B cell (primary cell): ENCODE measurements around the gene RASA3. TPM values are rescaled to one million over a fixed set of nuclear protein-coding genes. Genes with fewer than 3 reads are reported as not detected.

Experiments
- ATAC-seq: fragments of 200-7000 bp; cut with Tn5 transposase; one replicate; pipeline ENCODE4 v1.10.0; 2021; ENCODE audit warnings: low read depth, mild to moderate bottlenecking, moderate number of reproducible peaks, moderate library complexity
- CTCF ChIA-PET: fragments of 350-600 bp; sonication (Branson Sonifier 250); formaldehyde crosslinking; loops from one replicate; lab custom pipeline; 2021; ENCODE audit warnings: antibody characterized with exemption, inconsistent platforms; lab: Charles Lee
- POLR2A ChIA-PET: fragments of 350-600 bp; sonication (Branson Sonifier 250); formaldehyde crosslinking; loops from one replicate; lab custom pipeline; 2021; ENCODE audit warnings: antibody characterized with exemption; lab: Charles Lee
- DNase-seq: peaks from one replicate; pipeline ENCODE4 v3.0.0; 2013
- H2AFZ ChIP-seq: 2 replicates; pipeline ENCODE4 v1.6.1; 2012; ENCODE audit warnings: mild to moderate bottlenecking, low read depth, low read length; ENCODE audit not compliant: insufficient read depth, poor library complexity, severe bottlenecking
- H3K27ac ChIP-seq, 2 donors: 1 replicate in 1 of 2; 2 replicates in 1 of 2; pipeline ENCODE4 v1.5.1; 2012 to 2013; ENCODE audit warnings: low read length in 2 of 2, mild to moderate bottlenecking in 2 of 2, moderate library complexity in 1 of 2
- H3K27me3 ChIP-seq, 4 experiments: fragments of 200-600 bp in 1 of 4; sonication (generic) in 1 of 4; replicated peaks in 1 of 4; 1 replicate in 2 of 4; 2 replicates in 2 of 4; pipeline versions ENCODE4 v1.6.1 to v1.7.0; 2013 to 2016; ENCODE audit warnings: low read length in 3 of 4, mild to moderate bottlenecking in 2 of 4, mixed read lengths in 1 of 4, moderate library complexity in 1 of 4; ENCODE audit not compliant: insufficient read depth in 4 of 4, control insufficient read depth in 3 of 4; ENCODE audit errors: control extremely low read depth in 1 of 4
- H3K36me3 ChIP-seq, 2 experiments: replicated peaks in 1 of 2; 1 replicate in 1 of 2; 2 replicates in 1 of 2; pipeline versions ENCODE4 v1.6.1 to v1.7.1; 2013; ENCODE audit warnings: low read length in 1 of 2; ENCODE audit not compliant: insufficient read depth in 2 of 2, control insufficient read depth in 1 of 2; ENCODE audit errors: control extremely low read depth in 1 of 2, extremely low read depth in 1 of 2
- H3K4me1 ChIP-seq, 2 donors: fragments of 200-600 bp in 1 of 2; sonication (generic) in 1 of 2; 1 replicate in 1 of 2; 2 replicates in 1 of 2; pipeline versions ENCODE4 v1.5.1 to v1.6.1; 2013 to 2017; ENCODE audit warnings: low read length in 2 of 2; ENCODE audit not compliant: control insufficient read depth in 2 of 2, insufficient read depth in 2 of 2
- H3K4me2 ChIP-seq: replicated peaks from 2 replicates; pipeline ENCODE3; 2012; ENCODE audit warnings: mild to moderate bottlenecking, low read depth, low read length; ENCODE audit not compliant: poor library complexity, severe bottlenecking
- H3K4me3 ChIP-seq, 5 experiments: fragments of 200-600 bp in 1 of 5; sonication (generic) in 1 of 5; 1 replicate in 3 of 5; 2 replicates in 2 of 5; pipeline versions ENCODE4 v1.5.1 to v1.7.0; 2011 to 2016; ENCODE audit warnings: low read length in 4 of 5, mild to moderate bottlenecking in 4 of 5, low read depth in 2 of 5, control low read depth in 1 of 5, moderate library complexity in 1 of 5; ENCODE audit not compliant: insufficient read depth in 1 of 5; ENCODE audit errors: control extremely low read depth in 1 of 5, extremely low read depth in 1 of 5
- H3K79me2 ChIP-seq: fragments of 200-600 bp; sonication (generic); one replicate; pipeline ENCODE4 v1.6.0; 2016; ENCODE audit warnings: low read length; ENCODE audit not compliant: control insufficient read depth, insufficient read depth
- H3K9ac ChIP-seq: fragments of 200-600 bp; sonication (generic); 2 replicates; pipeline ENCODE4 v1.6.1; 2017; ENCODE audit warnings: mild to moderate bottlenecking, low read length, moderate library complexity
- H3K9me3 ChIP-seq, 3 donors: one replicate each; pipeline versions ENCODE4 v1.6.1 to v1.7.1; 2013; ENCODE audit warnings: low read length in 2 of 3; ENCODE audit not compliant: control insufficient read depth in 2 of 3, insufficient read depth in 1 of 3; ENCODE audit errors: control extremely low read depth in 1 of 3
- H4K20me1 ChIP-seq: 2 replicates; pipeline ENCODE4 v1.6.0; 2012; ENCODE audit warnings: mild to moderate bottlenecking, low read length; ENCODE audit not compliant: insufficient read depth, control insufficient read depth, poor library complexity, severe bottlenecking
- H3K27ac Mint-ChIP-seq: one replicate; pipeline ENCODE4 v1.8.0; 2021; ENCODE audit warnings: mixed read lengths
- H3K27me3 Mint-ChIP-seq: one replicate; pipeline ENCODE4 v1.8.0; 2021; ENCODE audit warnings: mixed read lengths
- H3K4me1 Mint-ChIP-seq: one replicate; pipeline ENCODE4 v1.8.0; 2021; ENCODE audit warnings: mixed read lengths
- H3K4me3 Mint-ChIP-seq: one replicate; pipeline ENCODE4 v1.8.0; 2021; ENCODE audit warnings: mixed read lengths
- H3K9me3 Mint-ChIP-seq: one replicate; pipeline ENCODE4 v1.8.0; 2022; ENCODE audit warnings: mixed read lengths; ENCODE audit not compliant: insufficient read depth
- EZH2 ChIP-seq: IDR thresholded peaks from 2 replicates; pipeline ENCODE4 v1.6.1; 2012; ENCODE audit warnings: borderline replicate concordance, low read depth, mild to moderate bottlenecking, moderate library complexity, low read length; ENCODE audit not compliant: insufficient read depth, poor library complexity, severe bottlenecking
- WGBS: methylation state at CpG from one replicate; pipeline ENCODE4 v1.1.5; 2013; ENCODE audit warnings: missing lambda C conversion rate; ENCODE audit not compliant: insufficient coverage; 5-methylcytosine and 5-hydroxymethylcytosine counted together
- intact Hi-C: fragments of 100-400 bp; cut with micrococcal nuclease; formaldehyde crosslinking; loops from one replicate; pipeline ENCODE4 v1.10.0; 2022
- polyA plus RNA-seq: library from polyadenylated mRNA; depleted of rRNA; stranded (reverse); fragments of >200 nt; gene quantifications from 2 replicates; pipeline ENCODE4 v1.2.3, GENCODE V29; 2012
- total RNA-seq, 2 donors: library from RNA; stranded (reverse); fragments of 120-200 nt in 1 of 2; gene quantifications; 1 replicate in 1 of 2; 2 replicates in 1 of 2; pipeline versions ENCODE4 v1.2.3 to v1.2.4, GENCODE V29; 2013 to 2022
- TF ChIP-seq, protein P1 (sequence below): fragments of 200-600 bp; IDR thresholded peaks from one replicate; pipeline ENCODE4 v1.8.0; 2022; ENCODE audit warnings: antibody characterized with exemption, mild to moderate bottlenecking

RASA3 gene
- total and polyA plus RNA-seq, 2 donors (not counting 1 experiment from before 2014, with no cell fraction given), result 54.2 to 87.4 TPM

DNA sequence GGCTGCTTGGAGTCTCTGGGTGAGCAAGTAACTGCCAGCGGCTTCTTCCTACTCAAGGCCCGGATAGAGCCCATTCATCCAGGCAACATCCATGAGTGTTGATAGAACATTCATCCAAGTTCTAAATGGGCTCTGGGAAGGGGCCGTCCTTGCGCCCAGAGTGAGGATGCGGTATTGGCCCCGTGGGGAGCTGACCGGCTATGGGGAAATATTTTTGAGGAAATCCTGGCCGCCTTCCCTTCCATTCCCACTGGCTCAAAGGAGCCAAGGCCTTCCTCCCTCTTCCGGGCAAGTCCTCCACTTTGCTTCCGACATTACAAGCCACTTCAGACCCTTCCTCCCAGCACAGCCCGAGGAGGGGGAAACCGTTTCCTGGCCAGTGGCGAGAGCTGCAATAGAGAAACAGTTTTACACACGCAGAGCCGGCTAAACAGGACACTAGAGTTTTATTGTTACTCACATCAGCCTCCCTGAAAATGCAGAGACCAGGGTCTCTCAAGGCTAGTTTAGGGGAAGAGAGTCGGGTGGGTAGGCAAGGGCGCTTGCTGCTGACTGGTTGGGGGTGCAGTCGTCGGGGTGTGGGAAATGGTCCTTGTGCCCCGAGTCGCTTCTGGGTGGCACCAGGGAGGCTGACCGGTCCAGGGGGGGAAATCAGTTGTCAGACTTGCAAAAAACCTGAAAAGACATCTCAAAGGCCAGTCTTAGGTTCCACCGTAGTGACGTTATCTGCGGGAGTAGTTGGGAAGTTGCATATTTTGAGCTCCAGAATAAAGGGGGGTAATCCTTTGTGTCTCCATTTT lies 196.1 kb downstream of the RASA3 start:
- 94% methylated on average over 15 of the region's 25 CpGs for WGBS
- CTCF ChIA-PET, result no interaction called here

More for the DNA sequence above, 196.1 kb downstream of the RASA3 start:
- Histone ChIP-seq H3K79me2 (no peaks in the 10 kb centered on the region), H3K4me1 (no peaks in the 10 kb centered on the region), H3K9me3 (peaks cover 0 to 4% (median 0%) of the 10 kb centered on the region in 3 donors), H3K36me3 (no peaks in the 10 kb centered on the region), H4K20me1 (no peaks in the 10 kb centered on the region), H3K4me3 (no peak overlapping the region), H3K9ac (no peak overlapping the region), H3K4me2 (no peak overlapping the region), H2AFZ (no peak overlapping the region), H3K27me3 (peaks cover 0 to 7% (median 1%) of the 10 kb centered on the region in 4 experiments), H3K27ac (no peak overlapping the region)
- TF ChIP-seq EZH2, result no peak
- TF ChIP-seq, protein P1, sequence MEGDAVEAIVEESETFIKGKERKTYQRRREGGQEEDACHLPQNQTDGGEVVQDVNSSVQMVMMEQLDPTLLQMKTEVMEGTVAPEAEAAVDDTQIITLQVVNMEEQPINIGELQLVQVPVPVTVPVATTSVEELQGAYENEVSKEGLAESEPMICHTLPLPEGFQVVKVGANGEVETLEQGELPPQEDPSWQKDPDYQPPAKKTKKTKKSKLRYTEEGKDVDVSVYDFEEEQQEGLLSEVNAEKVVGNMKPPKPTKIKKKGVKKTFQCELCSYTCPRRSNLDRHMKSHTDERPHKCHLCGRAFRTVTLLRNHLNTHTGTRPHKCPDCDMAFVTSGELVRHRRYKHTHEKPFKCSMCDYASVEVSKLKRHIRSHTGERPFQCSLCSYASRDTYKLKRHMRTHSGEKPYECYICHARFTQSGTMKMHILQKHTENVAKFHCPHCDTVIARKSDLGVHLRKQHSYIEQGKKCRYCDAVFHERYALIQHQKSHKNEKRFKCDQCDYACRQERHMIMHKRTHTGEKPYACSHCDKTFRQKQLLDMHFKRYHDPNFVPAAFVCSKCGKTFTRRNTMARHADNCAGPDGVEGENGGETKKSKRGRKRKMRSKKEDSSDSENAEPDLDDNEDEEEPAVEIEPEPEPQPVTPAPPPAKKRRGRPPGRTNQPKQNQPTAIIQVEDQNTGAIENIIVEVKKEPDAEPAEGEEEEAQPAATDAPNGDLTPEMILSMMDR, result no peak
- POLR2A ChIA-PET, result no interaction called here
- ATAC-seq (no peak), DNase-seq (no peak)
- H3K27ac Mint-ChIP-seq, result no peak overlapping the region
- no peaks in the 10 kb centered on the region for H3K9me3 Mint-ChIP-seq
- H3K4me1 Mint-ChIP-seq, result no peaks in the 10 kb centered on the region
- H3K4me3 Mint-ChIP-seq, result no peak overlapping the region
- intact Hi-C loops, result no loop called here
- H3K27me3 Mint-ChIP-seq, result peaks cover 37% of the 10 kb centered on the region
